Ecto neural progenitor cell (in vitro differentiated cells): Measurements from ENCODE around the gene RNPC3.
"Not testable (repeated sequence)": the region's sequence is repeated elsewhere in the genome, so short reads cannot be mapped to it uniquely, and the experiment has no call there.

Source experiments
- DNase-seq: peaks from one replicate; pipeline ENCODE4 v3.0.0-alpha.2; 2018; ENCODE audit warnings: low spot score

RNPC3 gene

GRCh38 chr1:103560427-103560826, 34.9 kb downstream of the RNPC3 start:
- no peak for DNase-seq

DNA sequence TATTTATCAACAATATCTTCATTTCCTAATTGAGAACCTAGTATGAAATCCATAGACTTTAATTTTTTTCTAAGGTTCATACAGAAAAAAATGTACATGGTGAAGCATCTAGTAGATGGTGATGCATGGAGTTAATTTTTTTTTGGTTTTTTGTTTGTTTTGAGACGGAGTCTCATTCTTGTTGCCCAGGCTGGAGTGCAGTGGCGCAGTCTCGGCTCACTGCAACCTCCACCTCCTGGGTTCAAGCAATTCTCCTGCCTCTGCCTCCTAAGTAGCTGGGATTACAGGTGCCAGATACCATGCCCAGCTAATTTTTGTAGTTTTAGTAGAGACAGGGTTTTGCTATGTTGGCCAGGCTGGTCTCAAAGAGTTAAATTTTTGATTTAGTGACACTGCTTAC, 35.6 kb downstream of the RNPC3 start:
- not testable (repeated sequence) for DNase-seq

DNA sequence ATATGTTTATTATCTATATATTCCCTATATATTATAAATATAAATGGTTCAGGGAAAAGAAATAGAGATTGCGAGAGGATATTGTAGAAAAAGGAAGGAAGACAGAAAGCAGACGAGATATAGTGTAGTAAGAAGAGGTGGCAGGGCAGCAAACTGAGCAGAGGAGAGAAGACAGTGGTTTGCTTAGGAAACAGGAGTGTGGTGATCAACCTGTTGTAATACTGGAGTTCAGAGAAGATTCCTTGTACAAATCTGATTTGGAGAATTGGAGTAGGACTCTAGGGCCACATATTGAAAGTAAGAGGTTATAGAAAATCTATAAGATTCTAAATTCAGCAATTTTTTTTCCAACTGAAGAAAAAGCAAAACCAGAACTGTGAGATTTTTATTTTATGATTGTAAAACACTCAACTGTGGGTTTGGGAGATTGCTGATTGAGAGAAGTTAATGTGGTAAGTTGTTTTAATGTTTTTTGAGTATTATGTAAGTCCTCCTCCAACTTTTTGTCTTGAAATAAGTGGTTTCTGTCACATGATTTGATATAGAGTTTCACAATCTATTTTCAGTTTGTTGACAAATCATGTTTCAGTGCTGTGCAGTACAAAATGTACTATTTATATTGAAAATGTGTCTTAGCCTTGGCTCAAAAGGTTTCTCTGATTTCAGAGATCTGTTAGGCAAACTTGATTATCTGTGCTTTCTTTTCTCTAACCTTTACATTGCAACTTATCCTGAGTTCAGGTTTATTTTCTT, 36.3 kb downstream of the RNPC3 start:
- no peak for DNase-seq

- DNase-seq: no peak
Measured at GRCh38 chr1:103563056-103563455, 37.6 kb downstream of the RNPC3 start.

- DNase-seq: no peak
Measured at GRCh38 chr1:103569493-103569892, 44.0 kb downstream of the RNPC3 start.

DNA sequence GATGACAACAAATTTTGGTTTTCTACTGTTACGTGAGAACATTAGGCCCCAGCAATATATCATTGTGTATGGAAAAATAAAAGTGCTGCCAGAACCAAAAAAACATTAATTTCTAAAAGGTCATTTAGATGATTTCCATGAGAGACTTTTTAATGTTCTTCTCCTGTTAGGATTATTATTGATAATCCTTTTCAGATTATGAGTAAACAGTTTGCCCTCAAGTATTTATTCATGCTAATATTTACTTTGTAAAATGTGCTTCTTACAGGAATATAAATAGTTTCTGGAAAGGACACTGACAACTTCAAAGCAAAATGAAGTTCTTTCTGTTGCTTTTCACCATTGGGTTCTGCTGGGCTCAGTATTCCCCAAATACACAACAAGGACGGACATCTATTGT, 45.8 kb downstream of the RNPC3 start, which contains the start of gene AMY2B:
Gene AMY2B (plus strand): TSS at position 301 of the 400 bp plus-strand sequence. CDS start 14 bp downstream, at position 315.
- not testable (repeated sequence) for DNase-seq

- DNase-seq: no peak
Measured at GRCh38 chr1:103576065-103576464, 50.6 kb downstream of the RNPC3 start.

GRCh38 chr1:103576784-103577183, 51.3 kb downstream of the RNPC3 start:
- DNase-seq: not testable (repeated sequence)

DNA sequence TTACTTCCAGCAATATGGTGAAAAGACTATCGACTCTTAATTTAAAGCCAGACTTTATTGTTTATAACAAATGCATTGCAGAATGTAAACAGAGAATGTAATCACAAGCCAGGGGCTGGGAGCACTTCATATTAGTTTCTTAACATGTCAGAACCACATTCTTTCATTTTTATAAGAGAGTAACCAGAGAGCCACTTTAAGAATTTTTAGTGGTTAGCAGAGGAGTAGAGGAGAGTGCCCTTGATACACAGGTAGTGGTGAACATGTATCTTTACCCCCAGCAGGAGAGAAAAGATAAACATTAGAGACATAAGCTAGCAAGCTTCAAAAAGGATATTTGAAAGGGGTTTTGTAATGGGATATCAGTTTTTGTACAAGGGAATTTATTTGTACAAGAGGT, 57.0 kb downstream of the RNPC3 start:
- DNase-seq: no peak

- no peak for DNase-seq
Measured at GRCh38 chr1:103583887-103584286, 58.4 kb downstream of the RNPC3 start.

DNA sequence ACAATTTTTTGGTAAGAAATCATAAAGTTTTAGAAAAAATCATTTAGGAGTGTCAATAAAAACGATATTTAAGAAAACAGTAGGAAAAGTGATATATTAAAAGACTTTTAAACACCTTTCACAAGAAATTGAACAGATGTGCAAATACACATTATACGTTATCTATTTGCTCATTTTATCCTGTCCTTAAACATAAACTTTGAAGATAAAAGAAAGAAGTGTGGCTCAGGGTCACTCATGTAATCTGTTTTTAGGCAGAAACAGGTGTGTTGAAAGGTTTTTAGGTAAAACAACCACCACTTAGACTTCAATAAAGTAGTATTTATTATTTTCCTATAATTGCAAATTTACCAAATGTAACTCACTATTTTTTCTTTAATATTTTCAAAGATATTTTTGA, 59.0 kb downstream of the RNPC3 start:
- DNase-seq: no peak

DNA sequence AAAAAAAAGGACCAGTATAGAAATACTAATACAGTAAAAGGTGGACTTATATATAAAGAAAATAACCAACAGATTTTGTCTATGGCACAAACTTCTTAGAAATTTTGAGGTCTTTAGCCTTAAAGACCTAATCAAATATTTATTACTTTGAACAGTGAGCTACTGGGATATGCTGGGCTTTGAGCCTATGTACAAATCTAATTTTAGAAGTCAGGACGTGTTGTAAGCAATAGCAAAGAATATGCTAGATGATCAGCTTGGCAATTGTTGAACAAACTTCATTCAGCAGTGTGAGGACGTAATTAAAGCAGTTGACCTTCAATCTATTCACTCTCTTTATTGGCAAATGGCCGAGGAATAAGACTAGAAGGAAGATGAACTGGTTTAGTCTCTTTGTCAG, 77.2 kb downstream of the RNPC3 start:
- DNase-seq: not testable (repeated sequence)
